ENCODE measurements around the gene RNASE2.
A peak's percentile ranks its signal among the peaks of the same experiment; 100 is the strongest.
"Not testable (repeated sequence)": the region's sequence is repeated elsewhere in the genome, so short reads cannot be mapped to it uniquely, and the experiment has no call there.

RNASE2 gene

DNA sequence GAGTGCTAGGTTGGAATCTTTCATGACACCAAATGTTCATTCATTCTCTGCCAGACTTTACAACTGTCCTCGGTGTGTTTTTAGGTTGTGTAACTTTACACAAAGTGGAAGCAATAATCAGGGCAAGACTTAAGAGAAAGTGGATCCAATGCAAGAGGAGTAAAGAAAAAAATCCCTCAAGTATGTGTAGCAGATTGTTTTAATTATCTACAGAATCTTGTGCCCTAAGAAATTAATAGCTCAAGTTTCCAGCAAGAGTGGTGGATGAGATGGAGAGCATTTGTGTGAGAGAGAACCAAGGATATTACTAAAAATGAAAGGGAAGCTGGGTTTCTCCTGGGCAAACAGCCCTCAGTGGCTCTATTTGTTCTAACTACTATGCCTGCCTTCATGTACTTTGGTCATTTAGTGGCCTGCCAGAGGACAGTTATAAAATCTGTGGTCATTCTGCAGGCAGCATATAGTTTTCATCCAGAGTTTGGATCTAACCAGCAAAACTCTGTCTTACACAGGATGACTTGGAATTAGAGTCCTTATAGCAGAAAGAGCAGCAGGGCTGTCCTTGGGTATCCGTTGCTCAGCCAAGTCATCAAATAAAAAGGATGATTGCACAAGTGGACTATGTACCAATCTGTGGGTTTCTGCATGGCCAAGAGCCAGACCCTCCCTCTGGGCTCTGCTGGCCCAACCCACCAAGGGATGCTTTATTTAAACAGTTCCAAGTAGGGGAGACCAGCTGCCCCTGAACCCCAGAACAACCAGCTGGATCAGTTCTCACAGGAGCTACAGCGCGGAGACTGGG, at the start of gene RNASE2:
Gene RNASE2 (plus strand): TSS at position 752 of the 802 bp plus-strand sequence. CDS start 285 bp downstream, outside the sequence.
- DNase-seq = peak in 1 of 2 donors; percentile 54

DNA sequence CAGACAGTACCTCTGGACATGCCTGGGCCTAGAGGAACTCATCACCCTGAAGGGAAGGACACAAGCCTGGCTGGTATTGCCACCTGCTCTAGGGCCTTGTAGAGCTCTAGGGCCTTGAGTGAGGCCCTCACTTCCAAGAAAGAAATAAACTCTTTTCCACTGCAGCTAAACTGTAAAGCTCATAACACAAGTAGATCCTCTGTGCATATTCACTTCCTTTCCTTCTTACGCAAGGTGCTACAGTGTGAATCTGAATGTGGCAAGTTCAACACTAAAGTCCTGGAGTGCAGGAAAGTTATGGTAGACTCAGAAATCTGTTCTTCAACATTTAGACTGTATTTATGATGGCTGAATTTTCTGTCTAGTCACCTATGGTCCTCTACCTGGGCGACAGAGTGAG, 49.6 kb upstream of the RNASE2 start:
- peak; percentile 8 to 41 for DNase-seq

DNA sequence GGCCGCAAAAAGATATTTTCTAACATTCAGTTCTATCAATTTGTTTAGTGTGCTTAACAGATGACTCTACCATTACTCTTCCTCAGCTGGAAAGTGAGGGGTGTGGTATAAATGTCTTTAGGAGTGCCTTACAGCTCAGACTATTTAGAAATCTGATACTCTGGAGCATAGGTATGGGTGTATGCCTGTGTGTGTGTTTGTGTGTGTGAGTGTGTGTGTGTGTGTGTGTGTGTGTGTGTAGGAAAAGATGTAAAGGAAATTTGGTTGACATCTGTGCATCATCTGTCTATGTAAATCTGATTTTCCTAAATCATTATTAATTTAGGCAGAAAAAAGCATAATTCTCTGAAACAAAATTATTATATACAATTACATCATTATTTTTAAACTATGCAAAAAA, 48.1 kb upstream of the RNASE2 start:
- no peak for DNase-seq

DNA sequence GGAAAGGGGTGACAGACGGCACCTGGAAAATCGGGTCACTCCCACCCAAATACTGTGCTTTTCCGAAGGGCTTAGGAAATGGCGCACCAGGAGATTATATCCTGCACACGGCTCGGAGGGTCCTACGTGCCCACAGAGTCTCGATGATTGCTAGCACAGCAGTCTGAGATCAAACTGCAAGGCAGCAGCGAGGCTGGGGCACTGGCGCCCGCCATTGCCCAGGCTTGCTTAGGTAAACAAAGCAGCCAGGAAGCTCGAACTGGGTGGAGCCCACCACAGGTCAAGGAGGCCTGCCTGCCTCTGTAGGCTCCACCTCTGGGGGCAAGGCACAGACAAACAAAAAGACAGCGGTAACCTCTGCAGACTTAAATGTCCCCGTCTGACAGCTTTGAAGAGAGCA, 44.5 kb upstream of the RNASE2 start:
- not testable (repeated sequence) for DNase-seq

DNA sequence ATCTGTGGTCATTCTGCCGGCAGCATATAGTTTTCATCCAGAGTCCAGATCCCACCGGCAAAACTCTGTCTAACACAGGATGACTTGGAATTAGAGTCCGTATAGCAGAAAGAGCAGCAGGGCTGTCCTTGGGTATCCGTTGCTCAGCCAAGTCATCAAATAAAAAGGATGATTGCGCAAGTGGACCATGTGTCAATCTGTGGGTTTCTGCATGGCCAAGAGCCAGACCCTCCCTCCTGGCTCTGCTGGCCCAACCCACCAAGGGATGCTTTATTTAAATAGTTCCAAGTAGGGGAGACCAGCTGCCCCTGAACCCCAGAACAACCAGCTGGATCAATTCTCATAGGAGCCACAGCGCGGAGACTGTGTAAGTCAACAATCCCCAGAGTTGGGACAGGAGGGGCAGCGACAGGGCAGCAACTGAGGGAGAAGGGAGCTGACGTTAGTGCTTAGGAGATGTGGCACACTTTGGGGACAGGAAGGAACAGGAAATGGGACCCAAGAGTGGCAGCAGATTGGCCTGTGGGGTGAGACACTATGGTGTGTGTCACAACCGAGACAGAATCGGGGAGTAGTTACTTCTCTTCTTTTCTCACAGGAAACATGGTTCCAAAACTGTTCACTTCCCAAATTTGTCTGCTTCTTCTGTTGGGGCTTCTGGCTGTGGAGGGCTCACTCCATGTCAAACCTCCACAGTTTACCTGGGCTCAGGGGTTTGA, 36.1 kb upstream of the RNASE2 start:
- DNase-seq = peak; percentile 17 to 66

DNA sequence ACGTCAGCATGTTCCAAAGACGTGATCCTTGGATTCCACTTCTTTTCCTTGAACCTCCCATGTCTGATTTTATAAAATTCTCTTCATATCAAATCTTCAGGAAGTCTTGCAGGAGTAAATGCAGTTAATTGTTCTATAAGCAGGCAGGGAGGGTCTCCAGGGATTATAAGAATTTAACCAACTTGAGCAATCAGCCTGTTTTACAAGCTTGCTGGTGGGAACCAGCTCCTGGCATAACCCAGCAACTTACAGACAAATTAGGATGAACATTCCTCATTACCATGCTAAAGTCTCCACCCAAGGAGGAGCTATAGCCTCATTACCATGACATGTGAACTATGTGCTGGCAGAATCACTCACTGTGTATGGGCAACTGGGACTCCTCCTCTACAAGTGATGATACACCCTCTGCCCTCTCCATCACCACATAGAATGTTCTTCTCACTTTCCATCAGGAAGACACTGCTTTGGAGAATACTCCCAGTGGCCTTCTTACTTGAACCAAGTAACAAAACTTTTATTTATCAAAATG, 31.5 kb upstream of the RNASE2 start:
- not testable (repeated sequence) for DNase-seq

DNA sequence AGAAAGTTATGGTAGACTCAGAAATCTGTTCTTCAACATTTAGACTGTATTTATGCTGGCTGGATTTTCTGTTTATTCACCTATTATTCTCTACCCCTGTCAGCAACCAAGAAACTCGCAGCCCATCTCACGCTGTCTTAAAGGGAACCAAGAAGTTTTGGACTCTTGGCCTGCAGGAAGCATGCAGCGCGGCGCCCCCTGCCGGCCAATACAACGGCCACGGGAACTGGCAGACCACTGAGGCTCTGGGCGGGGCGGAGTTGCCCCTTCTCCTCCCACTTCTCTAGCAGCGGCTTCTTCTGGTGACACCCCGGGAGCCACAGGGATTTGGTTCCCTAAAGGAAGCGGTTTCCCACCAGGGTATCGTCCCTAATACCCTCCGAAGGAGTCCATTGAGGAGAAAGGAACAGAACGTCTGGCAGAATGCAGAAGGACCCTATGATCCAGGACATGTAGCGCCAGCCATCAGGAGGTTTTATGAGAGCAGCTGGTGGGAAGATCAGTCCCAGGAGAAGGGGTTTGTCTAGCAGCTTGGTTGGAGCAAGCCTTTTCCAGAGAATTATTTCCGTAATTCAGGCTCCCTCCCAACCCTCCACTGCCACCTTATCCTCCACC, 21.0 kb upstream of the RNASE2 start:
- DNase-seq = peak in 1 of 2 donors; percentile 39

DNA sequence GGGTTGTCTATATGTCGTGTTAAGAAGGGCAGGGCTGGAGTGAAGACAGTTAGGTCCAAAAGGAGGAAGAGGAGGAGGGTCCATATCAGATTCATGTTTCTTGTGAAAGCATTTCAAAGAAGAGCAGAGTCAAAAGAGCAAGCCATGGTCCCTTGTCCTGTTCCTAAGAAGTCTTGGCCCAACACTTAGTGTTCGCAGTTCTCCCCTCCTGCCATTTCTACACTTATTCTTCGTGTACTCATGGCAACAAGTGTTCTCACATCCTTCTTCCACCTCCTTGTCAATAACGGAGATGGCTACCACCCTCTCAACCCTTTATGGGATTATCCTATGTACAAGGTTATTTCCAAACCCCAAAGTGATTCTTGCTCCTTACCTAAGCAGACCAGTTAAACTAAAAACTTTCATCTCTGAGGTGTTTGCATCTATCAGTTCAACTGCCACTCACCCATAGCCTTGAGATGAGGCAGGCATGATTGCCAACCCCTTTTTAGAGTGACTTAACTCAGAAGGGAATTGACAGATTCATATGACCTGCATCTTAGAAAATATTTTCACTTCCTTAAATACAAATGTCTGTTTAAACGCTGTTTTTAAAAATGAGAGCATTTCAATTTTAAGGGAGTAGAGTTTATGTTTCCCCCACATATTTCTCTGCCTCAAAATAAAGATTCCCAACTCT, 19.8 kb upstream of the RNASE2 start:
- DNase-seq = peak; percentile 29 to 36

DNA sequence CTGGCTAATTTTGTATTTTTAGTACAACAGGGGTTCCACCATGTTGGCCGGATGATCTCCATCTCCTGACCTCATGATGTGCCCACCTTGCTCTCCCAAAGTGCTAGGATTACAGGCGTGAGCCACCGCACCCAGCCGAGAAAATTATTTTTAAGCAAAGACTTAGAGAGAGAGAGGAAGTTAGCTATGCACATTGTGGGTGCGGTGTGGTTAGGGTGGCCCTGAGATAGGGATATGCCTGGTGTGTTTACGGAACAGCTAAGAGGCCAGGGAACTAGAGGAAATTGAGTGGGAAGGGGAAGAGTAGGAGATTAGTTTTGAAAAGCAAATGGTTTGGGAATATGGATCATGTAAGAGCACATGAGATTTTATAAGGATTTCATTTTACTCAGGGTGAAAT, 10.1 kb upstream of the RNASE2 start:
- peak; percentile 58 to 61 for DNase-seq

DNA sequence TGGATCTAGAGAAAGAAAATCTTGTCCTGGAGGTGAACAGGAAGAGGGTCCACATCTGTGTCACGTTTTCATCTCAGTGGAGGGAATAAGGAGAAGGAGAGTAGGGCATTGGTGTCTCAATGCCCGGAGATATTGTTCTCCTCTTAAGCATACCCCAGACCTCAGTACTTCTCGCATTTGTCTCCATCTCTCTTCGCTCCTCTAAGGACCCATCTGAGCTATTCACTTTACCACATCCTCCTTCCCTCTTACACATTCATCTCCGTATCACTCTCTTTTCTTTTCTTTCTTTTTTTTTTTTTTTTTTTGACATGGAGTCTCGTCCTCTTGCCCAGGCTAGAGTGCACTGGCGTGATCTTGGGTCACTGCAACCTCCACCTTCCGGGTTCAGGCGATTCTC, 8.6 kb upstream of the RNASE2 start:
- DNase-seq = not testable (repeated sequence)

DNA sequence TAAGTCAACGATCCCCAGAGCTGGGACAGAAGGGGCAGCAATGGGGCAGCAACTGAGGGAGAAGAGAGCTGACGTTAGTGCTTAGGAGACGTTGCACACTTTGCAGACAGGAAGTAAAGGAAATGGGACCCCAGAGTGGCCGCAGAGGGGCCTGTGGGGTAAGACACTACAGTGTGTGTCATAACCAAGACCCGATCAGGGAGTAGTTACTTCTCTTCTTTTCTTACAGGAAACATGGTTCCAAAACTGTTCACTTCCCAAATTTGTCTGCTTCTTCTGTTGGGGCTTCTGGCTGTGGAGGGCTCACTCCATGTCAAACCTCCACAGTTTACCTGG, 219 bp downstream of the RNASE2 start:
- not testable (repeated sequence) for DNase-seq

DNA sequence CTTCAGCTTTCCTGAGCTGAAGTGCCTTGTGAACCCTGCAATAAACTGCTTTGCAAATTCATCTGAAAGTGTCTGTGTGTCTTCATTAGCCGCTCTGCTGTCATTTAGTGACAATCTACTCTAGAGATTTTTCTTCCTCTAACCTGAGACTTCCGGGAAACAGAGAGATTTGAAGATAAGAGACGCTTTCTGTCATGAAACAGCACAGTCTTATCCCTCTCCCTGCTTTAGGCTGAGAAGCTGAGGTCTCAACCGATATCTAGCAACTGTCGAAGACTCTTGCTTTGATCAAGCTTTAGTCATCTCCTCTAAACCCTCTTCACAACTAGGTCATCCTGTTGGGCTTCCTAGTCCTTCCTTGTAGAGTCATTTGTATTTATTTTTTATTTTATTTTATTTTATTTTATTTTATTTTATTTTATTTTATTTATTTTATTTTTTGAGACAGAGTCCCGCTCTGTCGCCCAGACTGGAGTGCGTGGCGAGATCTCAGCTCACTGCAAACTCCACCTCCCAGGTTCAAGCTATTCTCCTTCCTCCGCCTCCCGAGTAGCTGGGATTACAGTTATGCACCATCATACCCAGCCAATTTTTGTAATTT, 1.2 kb downstream of the RNASE2 start:
- DNase-seq = no peak

DNA sequence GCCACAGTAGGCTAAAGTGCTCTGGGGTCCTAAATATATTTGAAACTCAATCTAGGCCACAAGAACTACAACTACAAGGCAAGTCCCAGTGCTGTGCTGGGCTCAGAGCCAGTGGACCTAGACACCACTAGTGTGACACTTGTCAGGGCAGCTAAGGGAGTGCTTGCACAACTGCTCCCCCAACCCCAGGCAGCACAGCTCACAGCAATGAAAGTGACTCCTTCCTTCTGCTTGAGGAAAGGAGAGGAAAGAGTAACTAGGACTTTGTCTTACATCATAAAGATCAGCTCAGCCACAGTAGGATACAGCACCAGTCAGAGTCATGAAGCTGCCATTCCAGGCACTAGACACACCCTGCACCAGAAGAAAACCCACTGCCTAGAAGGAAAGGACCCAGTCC, 3.7 kb downstream of the RNASE2 start:
- not testable (repeated sequence) for DNase-seq

DNA sequence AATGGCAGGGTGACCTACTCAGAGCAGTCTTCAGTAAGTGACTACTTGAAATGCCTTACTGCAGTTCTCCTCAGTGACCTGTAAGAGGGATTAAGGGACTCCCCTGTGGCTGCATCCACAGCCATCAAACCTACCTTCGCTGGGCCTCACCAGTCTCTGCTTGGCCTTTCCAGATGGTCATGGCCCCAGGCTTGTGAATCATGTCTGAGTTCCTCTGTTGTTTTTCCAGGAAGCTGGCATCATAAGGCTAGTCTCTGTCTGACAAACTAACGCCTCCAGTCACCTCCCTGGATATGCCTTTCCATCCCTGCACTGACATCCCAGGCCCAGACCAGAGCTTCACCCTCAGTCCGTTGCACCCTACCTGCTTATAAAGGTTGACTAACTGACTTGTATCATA, 14.0 kb downstream of the RNASE2 start:
- no peak for DNase-seq

DNA sequence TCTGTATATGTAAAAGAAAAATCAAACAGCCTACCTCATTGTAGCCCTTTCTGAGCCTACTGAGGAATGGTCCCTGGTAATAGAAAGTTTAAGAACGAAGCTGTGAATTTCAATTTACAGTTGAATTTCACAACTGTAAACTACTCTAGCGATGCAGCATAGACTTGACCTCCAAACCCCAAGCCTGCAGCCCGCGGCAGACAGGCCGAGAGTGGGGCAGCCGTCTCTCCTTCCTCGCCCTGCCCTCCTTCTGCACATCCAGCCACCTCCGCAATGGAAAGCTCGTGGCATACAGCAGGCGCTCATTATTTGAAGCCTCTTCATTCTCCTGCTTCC, 15.3 kb downstream of the RNASE2 start:
- DNase-seq = no peak

DNA sequence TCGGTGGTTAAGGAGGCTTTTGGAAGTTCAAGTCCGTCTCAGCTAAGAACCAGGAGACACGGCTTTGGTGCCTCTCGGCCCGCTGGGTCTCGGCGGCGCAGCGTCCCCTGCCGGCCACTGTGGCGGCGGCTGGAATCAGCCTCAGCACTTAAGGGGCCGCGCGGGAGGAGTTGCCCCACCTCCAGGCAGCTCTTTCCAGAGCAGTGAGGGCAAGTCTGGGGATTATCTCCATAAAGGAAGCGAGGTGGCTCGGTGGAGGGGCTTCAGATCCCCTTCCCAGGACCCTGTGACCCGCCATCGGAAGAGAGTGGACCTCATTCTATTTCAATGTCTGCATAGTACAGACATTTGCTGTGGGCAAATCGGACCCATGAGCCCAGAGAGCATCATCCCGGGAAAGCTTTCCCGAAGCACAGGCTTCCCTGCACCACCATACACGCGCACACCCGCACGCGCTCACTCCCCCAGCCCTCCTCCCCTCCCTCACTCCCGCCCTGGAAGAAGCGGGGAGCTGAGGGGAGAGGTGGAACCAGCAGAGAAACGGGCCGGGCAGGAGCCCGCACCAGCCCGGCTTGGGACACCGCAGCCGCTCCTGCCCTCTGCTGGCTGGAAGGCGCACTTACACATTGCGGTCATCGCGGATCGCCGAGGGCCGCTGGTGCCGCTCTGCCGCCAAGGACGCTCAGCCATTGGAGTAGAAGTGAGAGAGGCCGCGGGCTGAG, 15.9 kb downstream of the RNASE2 start:
- DNase-seq = peak; percentile 68 to 89

DNA sequence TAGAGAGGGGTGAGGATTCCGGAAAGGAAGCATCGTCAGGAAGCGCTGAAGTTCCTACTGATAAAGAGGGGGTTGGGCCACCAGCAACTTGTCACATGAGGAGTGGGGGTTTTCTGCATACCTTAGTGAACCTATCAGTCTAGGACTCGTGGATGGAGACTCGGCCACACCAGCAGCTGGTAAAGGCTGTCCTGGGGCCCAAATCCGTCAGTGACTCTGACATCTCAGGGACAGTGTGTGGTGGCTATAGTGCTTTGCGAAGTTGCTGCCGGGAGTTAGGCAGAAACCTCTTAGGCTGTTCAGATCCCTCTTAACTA, 16.4 kb downstream of the RNASE2 start:
- DNase-seq = no peak

DNA sequence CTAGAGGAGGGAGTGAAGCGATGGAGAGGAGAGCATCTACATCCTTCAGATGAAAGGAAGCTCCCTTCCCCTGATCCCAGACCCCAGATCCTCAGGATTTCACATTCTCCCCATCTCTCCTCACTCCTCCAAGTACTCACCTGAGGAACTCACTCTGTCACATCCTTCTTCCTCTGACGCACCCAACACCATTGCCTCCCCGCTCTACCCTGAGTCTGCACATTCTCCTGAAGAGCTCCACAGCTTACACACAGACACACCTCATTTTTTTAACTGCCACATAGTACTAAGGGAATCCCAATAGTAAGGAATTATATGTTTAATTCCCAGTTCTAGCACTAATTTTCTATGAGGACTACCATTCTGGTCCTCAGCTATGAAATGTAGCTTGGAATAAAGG, 18.2 kb downstream of the RNASE2 start:
- DNase-seq = no peak

DNA sequence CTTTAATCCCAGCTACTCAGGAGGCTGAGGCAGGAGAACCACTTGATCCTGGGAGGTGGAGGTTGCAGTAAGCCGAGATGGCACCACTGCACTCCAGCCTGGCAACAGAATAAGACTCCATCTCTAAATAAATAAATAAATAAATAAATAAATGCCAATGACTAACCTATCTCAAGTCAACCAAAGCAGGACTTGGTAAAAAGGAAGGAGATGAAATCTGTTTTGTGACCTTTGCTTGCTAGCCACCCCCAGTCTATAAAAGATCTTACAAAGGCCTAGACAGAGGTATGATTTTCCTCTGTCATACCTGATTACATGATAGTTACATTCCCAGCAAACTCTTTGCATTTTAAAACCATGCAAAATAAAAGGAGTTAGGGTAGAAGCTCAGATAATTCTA, 21.0 kb downstream of the RNASE2 start:
- DNase-seq = no peak

DNA sequence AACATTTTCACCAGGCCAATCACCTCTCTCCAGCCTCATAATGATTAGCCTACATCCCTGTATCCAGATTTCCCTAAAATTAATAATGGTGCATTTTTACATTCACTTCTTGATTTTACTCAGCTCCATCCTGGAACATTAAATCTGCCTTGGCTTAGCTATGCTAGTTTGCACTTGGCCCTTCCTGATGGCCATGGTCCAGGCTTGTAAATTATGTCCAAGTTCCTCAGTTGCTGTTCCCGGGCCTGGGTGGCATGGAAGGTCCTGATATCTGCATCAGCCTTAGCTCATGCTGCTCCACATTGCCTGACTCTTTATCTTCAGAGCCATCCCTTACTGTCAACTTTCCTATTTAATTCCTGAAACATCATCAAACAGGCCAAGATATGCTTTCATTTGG, 23.4 kb downstream of the RNASE2 start:
- no peak for DNase-seq

DNA sequence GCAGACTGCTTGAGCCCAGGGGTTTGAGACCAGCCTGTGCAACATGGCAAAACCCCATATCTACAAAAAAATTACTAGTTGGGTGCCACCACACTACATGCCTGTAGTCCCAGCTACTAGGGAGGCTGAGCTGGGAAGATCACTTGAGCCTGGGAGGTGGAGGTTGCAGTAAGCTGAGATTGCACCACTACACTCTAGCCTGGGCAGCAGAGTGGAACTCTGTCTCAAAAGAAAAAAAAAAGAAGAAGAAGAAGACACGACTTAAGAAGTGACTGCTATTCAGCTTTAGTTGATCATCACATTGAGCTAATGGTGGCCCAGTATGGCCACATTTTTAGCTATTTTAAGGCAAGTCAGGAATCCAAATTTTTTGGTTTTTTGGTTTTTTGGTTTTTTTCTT, 25.6 kb downstream of the RNASE2 start:
- peak in 1 of 2 donors; percentile 45 for DNase-seq

DNA sequence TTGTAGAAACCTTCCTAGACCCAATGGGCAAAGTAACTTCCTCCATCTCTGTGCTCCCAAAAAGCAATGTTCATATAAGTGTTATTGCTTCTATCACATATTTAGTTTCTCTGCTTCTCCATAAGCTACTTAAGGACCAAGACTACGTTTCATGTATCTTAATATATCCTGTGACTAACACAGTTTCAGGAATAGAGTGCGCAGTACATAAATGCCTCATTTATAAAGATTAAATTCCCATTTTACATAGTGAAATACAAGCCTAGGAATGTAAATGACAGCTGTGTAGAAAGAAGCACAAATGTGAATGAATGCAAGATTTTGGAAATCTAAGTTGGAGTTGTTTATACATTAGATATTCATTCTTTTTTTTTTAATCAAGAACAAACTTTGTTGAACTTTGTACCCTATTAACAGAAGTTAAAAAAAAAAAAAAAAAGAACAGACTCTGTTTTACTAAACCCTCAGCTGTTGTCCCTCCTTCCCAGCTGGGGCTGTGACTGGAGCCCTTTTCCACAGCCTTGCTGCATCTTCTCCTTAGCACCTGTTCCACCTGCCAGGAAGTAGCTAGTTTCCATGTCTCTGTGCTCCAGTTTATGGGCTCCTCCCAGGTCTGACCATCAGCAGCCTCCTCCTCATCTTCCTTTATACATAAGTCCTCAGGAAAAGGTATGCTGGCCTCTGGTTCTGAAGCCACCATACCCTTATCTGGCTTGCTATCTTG, 27.5 kb downstream of the RNASE2 start:
- no peak for DNase-seq
